Upper lobe of right lung (tissue), 1 donor: Measurements from ENCODE around the gene ASIC3. TPM values are rescaled to one million over a fixed set of nuclear protein-coding genes. Genes with fewer than 3 reads are reported as not detected.
A peak's percentile ranks its signal among the peaks of the same experiment; 100 is the strongest.

Experiments
- ATAC-seq: fragments of 200-7000 bp; cut with Tn5 transposase; one replicate; pipeline ENCODE4 v1.9.1; 2020; ENCODE audit warnings: mild to moderate bottlenecking, moderate library complexity
- DNase-seq: peaks from one replicate; pipeline ENCODE4 v3.0.0-alpha.2; 2020
- H3K27ac ChIP-seq: fragments of 200-600 bp; one replicate; pipeline ENCODE4 v1.8.0; 2022
- H3K27me3 ChIP-seq: fragments of 200-600 bp; one replicate; pipeline ENCODE4 v1.8.0; 2022; ENCODE audit warnings: mild to moderate bottlenecking
- H3K36me3 ChIP-seq: fragments of 200-600 bp; one replicate; pipeline ENCODE4 v1.8.0; 2022
- H3K4me1 ChIP-seq: fragments of 200-600 bp; one replicate; pipeline ENCODE4 v1.8.0; 2022
- H3K4me3 ChIP-seq: fragments of 200-600 bp; one replicate; pipeline ENCODE4 v1.8.0; 2022; ENCODE audit warnings: mild to moderate bottlenecking
- H3K9me3 ChIP-seq: fragments of 200-600 bp; one replicate; pipeline ENCODE4 v1.8.0; 2022
- intact Hi-C: fragments of 100-400 bp; cut with DNase I; formaldehyde crosslinking; loops from one replicate; pipeline ENCODE4 v1.11.0; 2022
- total RNA-seq: library from RNA; stranded (reverse); fragmentation: NEBNext Ultra II Directional; extraction: Animal tissue kit (Norgen Biotek cat#: 25700); gene quantifications from one replicate; pipeline ENCODE4 v1.2.1, GENCODE V29; 2021
- TF ChIP-seq, protein P1 (sequence below): fragments of 200-600 bp; IDR thresholded peaks from one replicate; pipeline ENCODE4 v1.8.0; 2022; ENCODE audit warnings: antibody characterized with exemption
- donor health status: DM: no; HTN: yes; CAD: no; lungs with severe emphysema.

Gene ASIC3
- total RNA-seq, 1 donor from 2014 or later, result 2.6 TPM

DNA sequence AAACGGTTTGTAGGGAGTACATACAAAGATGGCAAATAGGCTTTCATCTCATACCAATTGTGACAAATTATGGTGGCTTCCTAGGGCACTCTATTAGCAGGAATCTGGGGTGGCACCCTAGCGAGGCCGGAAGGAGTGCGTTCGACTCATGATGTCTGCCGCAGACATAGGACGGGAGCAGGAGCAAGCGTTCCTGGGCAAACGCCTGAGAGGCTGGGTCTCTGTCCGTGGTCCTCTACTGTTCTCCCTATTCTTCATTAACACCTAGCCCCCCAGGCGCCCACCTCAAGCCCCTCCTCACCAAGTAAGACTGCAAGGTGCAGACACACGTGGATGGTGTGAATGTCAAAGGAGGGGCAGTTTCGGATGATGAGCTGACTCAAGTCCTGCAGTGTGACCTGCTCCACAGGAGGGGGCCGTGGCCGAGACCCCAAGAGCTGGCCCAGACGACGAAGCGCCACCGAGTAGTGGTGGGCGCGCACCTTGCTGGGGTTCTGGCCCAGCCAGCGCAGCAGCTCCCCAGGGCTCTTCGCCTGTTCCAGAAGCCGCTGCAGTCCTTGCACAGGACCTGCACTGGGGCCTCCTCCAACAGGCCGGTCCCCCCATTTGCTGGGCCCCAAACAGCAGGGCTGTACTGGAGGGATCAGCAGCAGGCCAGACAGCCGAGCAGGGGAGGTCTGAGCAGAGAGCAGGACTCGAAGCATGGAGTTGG is 31.0 kb downstream of the ASIC3 start:
- intact Hi-C loops, result no loop called here
- H3K36me3 ChIP-seq, result peaks cover 22% of the 10 kb centered on the region
- no peaks in the 10 kb centered on the region for H3K9me3 ChIP-seq
- ATAC-seq, result no peak
- TF ChIP-seq, protein P1, sequence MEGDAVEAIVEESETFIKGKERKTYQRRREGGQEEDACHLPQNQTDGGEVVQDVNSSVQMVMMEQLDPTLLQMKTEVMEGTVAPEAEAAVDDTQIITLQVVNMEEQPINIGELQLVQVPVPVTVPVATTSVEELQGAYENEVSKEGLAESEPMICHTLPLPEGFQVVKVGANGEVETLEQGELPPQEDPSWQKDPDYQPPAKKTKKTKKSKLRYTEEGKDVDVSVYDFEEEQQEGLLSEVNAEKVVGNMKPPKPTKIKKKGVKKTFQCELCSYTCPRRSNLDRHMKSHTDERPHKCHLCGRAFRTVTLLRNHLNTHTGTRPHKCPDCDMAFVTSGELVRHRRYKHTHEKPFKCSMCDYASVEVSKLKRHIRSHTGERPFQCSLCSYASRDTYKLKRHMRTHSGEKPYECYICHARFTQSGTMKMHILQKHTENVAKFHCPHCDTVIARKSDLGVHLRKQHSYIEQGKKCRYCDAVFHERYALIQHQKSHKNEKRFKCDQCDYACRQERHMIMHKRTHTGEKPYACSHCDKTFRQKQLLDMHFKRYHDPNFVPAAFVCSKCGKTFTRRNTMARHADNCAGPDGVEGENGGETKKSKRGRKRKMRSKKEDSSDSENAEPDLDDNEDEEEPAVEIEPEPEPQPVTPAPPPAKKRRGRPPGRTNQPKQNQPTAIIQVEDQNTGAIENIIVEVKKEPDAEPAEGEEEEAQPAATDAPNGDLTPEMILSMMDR, result no peak
- peak; percentile 58 for DNase-seq
- H3K27ac ChIP-seq, result no peak overlapping the region
- H3K4me3 ChIP-seq, result peak overlapping the region; percentile 78
- H3K4me1 ChIP-seq, result peaks cover 43% of the 10 kb centered on the region
- no peaks in the 10 kb centered on the region for H3K27me3 ChIP-seq

DNA sequence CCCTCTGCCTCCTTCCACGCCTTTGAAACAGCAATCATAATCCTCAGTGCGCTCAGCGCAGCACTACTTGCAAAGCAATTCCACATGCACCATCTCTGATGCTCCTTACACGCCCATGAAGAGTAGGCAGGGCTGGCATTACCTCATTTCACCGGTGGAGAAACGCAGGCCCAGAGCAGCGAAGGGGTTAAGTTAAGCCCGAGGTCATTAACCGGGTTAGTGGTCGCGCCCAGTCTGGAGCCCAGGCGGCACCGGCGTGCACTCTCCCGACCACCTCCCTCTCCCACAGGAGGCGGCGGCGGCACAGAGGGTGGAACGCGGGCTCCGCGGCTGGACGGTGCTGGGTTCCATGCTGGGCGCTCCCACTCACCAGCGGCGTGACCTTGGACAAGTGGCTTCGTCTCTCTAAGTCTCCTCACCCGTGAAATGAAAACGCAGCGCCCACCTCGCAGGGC is 31.8 kb downstream of the ASIC3 start:
- Histone ChIP-seq H3K36me3 (peaks cover 14% of the 10 kb centered on the region), H3K4me1 (peaks cover 45% of the 10 kb centered on the region), H3K4me3 (peak overlapping the region; percentile 78), H3K27ac (peak overlapping the region; percentile 88), H3K27me3 (no peaks in the 10 kb centered on the region), H3K9me3 (no peaks in the 10 kb centered on the region)
- DNase-seq, result no peak
- TF ChIP-seq, protein P1, result no peak
- peak; percentile 3 for ATAC-seq
- intact Hi-C loops, result no loop called here

GRCh38 chr7:151080522-151081169 is 32.3 kb downstream of the ASIC3 start, which contains the start of gene FASTK:
Gene FASTK (minus strand): TSS chr7:151080809. CDS start chr7:151080766, 43 bp downstream.
- H3K4me3 ChIP-seq, result peak within 1 kb of the TSS; percentile 78
- peaks cover 50% of the 10 kb centered on the region for H3K4me1 ChIP-seq
- H3K27ac ChIP-seq, result peak within 1 kb of the TSS; percentile 88
- TF ChIP-seq, protein P1, result no peak
- DNase-seq (peak; percentile 95), ATAC-seq (peak; percentile 91)
- intact Hi-C loops, result no loop called here
- H3K36me3 ChIP-seq, result peaks cover 9% of the 10 kb centered on the region
- H3K9me3 ChIP-seq, result no peaks in the 10 kb centered on the region
- H3K27me3 ChIP-seq, result no peaks in the 10 kb centered on the region

DNA sequence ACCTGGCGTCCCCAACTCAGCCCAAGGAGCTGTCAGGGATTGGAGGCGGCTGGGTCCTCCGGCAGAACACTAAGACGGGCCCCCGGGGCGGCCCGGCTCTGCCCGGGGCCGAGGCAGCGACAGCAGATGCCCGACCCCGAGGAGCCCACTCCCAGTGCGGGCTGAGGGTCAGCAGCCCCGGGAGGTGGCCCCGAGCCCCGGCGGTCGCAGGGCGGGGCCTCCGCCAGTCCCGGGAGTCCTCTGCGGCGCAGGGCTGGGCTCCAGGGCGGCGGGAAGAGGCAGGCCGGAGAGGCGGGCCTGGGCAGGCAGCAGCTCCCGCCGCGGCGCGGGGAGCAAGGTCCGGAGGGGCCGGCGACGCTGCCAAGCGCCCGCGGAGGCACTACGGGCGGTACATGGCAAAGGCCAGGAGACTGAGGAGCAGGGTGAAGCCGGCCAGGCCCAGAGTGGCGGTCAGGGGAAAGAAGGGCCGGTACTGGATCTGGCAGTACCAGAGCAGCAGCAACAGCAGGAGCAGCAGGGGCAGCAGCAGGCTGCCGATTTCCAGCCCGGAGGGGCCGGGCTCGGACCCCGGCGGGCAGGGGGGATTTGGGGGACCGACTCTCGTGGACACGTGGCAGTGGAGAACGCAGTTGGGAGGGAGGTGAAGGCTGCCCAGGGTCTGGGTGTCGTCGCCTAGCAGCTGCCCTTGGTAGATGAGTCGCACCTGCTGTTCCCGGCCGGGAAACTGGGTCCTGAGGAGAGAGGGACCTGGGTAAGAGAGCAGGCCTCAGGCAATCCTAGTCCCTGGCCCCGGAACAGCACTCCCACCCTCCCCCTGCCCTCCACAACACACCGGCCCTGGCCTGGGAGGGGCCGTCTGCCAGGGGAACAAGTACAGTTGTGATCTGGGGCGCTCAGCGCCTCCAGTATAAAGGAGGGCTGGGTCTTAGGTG is 33.1 kb downstream of the ASIC3 start:
- peak overlapping the region; percentile 78 for H3K4me3 ChIP-seq
- peak overlapping the region; percentile 88 for H3K27ac ChIP-seq
- intact Hi-C loops, result no loop called here
- no peaks in the 10 kb centered on the region for H3K27me3 ChIP-seq
- H3K9me3 ChIP-seq, result no peaks in the 10 kb centered on the region
- TF ChIP-seq, protein P1, result no peak
- peak; percentile 69 for DNase-seq
- H3K4me1 ChIP-seq, result peaks cover 52% of the 10 kb centered on the region
- H3K36me3 ChIP-seq, result peaks cover 2% of the 10 kb centered on the region
- ATAC-seq, result no peak
